GM21526 (cell line): ENCODE results near the gene ZMIZ2.
"Not testable (repeated sequence)": the region's sequence is repeated elsewhere in the genome, so short reads cannot be mapped to it uniquely, and the experiment has no call there.

Experiments
- ATAC-seq: cut with Tn5 transposase; IDR thresholded peaks from one replicate; pipeline ENCODE4 v1.9.1; 2021; ENCODE audit warnings: moderate library complexity; ENCODE audit not compliant: unreplicated experiment, low FRiP score

ZMIZ2 gene, protein sequence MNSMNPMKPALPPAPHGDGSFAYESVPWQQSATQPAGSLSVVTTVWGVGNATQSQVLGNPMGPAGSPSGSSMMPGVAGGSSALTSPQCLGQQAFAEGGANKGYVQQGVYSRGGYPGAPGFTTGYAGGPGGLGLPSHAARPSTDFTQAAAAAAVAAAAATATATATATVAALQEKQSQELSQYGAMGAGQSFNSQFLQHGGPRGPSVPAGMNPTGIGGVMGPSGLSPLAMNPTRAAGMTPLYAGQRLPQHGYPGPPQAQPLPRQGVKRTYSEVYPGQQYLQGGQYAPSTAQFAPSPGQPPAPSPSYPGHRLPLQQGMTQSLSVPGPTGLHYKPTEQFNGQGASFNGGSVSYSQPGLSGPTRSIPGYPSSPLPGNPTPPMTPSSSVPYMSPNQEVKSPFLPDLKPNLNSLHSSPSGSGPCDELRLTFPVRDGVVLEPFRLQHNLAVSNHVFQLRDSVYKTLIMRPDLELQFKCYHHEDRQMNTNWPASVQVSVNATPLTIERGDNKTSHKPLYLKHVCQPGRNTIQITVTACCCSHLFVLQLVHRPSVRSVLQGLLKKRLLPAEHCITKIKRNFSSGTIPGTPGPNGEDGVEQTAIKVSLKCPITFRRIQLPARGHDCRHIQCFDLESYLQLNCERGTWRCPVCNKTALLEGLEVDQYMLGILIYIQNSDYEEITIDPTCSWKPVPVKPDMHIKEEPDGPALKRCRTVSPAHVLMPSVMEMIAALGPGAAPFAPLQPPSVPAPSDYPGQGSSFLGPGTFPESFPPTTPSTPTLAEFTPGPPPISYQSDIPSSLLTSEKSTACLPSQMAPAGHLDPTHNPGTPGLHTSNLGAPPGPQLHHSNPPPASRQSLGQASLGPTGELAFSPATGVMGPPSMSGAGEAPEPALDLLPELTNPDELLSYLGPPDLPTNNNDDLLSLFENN

GRCh38 chr7:44748045-44748947, at the start of gene ZMIZ2:
Gene ZMIZ2 (plus strand): TSS chr7:44748847. CDS start chr7:44756250, 7,403 bp downstream.
- ATAC-seq: peak; percentile 52

GRCh38 chr7:44699598-44699997, 49.0 kb upstream of the ZMIZ2 start:
- ATAC-seq: not testable (repeated sequence)

- ATAC-seq: no peak
Observed at GRCh38 chr7:44700322-44700721, 48.3 kb upstream of the ZMIZ2 start.

DNA sequence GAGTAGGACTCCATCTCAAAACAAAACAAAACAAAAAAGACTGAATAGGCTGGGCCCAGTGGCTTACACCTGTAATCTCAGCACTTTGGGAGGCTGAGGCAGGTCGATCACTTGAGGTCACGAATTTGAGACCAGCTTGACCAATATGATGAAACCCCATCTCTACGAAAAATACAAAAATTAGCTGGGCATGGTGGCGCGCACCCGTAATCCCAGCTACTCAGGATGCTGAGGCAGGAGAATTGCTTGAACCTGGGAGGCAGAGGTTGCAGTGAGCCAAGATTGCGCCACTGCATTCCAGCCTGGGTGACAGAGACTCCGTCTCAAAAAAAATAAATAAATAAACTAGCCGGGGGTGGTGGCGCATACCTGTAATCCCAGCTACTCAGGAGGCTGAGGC, 45.3 kb upstream of the ZMIZ2 start:
- ATAC-seq: not testable (repeated sequence)

GRCh38 chr7:44703921-44704320, 44.7 kb upstream of the ZMIZ2 start:
- no peak for ATAC-seq

- ATAC-seq: no peak
Observed at GRCh38 chr7:44705434-44705833, 43.2 kb upstream of the ZMIZ2 start.

- ATAC-seq: no peak
Observed at GRCh38 chr7:44706788-44707557, 41.7 kb upstream of the ZMIZ2 start.

DNA sequence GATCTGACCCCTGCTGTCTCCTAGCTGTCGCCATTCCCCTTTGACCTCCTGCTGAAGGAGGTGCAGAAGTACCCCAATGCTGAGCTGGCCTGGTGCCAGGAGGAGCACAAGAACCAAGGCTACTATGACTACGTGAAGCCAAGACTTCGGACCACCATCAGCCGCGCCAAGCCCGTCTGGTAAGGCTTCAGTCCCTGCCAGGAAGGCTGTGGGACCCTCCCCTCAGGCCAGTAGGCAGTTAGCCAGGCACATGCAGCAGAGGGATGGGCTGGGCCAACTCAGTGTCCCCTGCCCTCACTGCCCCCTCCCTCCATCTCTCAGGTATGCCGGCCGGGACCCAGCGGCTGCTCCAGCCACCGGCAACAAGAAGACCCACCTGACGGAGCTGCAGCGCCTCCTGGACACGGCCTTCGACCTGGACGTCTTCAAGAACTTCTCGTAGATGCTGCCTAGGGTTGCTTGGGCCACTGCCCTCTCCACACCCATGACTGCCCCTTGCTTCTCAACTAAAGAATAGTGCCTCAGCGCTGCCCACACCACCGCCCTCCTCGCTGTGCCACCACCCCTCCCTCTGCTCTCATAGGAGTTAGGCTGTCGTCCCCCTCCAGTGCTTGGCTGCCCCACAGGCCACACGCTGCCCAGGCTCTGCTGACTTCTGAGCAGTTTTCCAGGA, 41.0 kb upstream of the ZMIZ2 start:
- ATAC-seq: no peak

DNA sequence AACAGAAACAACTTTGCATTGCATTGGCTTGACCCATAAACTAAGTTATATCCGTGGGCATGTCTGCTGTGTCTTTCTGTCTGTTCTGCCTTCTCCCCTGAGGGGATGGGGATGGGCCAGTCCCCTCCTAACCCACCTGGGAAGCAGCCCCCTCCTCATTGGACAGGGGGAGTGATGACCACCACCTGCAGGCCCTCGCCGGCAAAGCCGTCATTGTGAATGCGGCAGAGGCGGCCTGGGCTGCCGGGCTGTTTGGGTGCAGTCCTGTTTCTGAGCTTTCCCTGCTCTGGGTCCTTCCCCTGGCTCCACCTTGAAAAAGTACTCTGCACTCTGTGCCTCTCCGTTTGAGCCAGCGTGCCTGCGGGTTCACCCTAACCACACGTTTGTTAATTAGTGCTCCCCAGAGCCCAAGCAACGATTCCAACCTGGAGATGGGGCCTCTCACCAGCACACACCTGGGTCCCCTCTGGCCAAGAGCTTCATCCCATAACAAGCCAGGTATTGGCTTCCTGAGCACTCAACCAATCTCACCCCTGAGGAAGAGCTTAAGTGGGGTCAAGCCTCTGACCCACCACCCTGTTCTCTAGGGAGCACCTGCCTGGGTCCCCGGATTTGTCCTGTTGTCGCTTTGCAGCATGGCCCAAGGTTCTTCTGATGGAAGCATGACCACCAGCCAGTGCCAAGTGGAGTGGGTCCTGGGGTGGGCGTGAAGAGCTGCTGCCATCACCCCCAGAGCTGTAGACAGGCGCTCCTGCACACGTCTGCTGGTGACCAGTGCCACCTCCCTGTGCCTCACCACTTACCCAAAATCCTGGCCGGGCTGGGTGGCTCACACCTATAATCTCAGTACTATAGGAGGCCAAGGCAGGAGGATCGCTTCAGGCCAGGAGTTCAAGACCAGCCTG, 39.4 kb upstream of the ZMIZ2 start:
- ATAC-seq: no peak

DNA sequence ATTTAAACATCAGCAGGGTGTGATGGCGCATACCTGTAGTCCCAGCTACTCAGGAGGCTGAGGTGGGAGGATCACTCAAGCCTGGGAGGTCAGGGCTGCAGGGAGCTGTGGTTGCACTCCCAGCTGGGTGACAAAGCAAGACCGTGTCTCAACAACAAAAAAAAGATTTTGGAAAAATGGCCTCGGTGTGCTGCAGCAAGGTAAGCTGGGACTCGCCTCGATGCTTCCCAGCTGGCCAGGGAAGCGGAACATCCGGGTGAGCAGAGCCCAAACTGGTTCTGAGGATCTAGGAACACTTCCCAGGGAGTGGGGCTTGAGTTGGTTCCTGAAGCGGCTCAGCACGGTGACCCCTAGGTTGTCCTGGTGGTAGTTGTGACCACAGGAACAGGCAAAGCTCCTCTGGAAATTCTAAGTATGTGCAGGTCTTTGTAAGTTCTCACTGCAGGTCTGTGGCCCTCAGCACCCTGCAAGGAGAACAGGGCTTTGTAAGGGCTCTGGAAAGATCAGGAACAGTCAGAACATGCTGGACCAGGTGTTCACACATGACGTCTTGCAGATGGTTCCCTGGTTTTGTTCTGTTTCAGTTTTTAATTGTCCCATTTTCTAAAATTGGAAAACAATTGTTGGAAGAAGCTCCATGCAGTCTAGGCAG, 38.6 kb upstream of the ZMIZ2 start:
- no peak for ATAC-seq

GRCh38 chr7:44711528-44711927, 37.1 kb upstream of the ZMIZ2 start:
- no peak for ATAC-seq

- ATAC-seq: no peak
Observed at GRCh38 chr7:44712012-44712411, 36.6 kb upstream of the ZMIZ2 start.

DNA sequence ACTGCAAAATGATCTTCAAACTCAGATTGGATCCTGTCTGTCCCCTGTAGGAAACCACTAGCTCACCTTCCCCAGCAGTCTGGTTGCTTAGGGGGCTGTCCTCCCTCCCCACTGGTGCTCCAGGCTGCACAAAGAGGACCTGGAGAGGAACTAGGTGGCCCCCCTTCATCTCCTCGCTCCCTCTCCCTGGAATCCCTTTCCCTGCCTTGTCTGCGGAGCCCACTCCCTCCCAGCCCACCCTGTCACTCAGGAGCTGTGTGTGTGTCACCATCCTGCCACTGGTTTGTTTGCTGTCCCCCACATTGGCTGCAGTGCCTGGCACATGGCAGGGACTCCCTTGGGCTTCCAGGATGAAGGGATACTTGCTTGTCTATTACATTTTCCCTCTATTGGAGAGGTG, 35.5 kb upstream of the ZMIZ2 start:
- no peak for ATAC-seq

GRCh38 chr7:44713680-44714335, 34.8 kb upstream of the ZMIZ2 start:
- ATAC-seq: no peak

- no peak for ATAC-seq
Observed at GRCh38 chr7:44716205-44716604, 32.4 kb upstream of the ZMIZ2 start.

DNA sequence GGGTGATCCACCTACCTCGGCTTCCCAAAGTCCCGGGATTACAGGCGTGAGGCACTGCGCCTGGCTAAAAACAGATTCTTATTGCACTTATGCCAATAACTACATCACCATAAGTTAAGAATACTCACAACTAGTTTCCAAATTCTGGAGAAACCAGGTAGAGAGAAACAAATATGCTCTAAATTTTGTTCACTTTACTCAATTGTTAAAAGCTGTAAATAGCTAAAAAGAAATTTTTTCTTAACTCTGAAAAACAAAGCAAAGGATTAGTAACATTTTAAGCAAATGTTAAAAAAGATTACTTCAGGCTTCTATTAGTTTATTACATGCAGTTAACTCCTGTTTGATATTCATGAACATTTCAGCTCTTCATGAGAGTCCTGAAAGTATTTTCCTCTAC, 28.3 kb upstream of the ZMIZ2 start:
- no peak for ATAC-seq

GRCh38 chr7:44724276-44724675, 24.4 kb upstream of the ZMIZ2 start:
- no peak for ATAC-seq
